SK-N-SH treated with all-trans-retinoic acid at 6 μM for 48 hours (cell line): ENCODE measurements around the gene BNC2.

ENCODE experiments used
- SNAI2 ChIP-seq: fragments of 250-450 bp; sonication (Bioruptor Pico); IDR thresholded peaks from 2 replicates; pipeline ENCODE4 v1.5.0; 2020; ENCODE audit warnings: mild to moderate bottlenecking, moderate library complexity
- ZNF70 ChIP-seq: fragments of 450-650 bp; formaldehyde crosslinking; IDR thresholded peaks from 2 replicates; pipeline ENCODE4 v1.5.0; 2020; ENCODE audit warnings: mild to moderate bottlenecking, moderate library complexity
- TF ChIP-seq, protein P1 (sequence below): fragments of 250-450 bp; sonication (Bioruptor Pico); IDR thresholded peaks from 2 replicates; pipeline ENCODE4 v1.8.0; 2020; ENCODE audit warnings: mild to moderate bottlenecking, moderate library complexity, borderline replicate concordance

DNA sequence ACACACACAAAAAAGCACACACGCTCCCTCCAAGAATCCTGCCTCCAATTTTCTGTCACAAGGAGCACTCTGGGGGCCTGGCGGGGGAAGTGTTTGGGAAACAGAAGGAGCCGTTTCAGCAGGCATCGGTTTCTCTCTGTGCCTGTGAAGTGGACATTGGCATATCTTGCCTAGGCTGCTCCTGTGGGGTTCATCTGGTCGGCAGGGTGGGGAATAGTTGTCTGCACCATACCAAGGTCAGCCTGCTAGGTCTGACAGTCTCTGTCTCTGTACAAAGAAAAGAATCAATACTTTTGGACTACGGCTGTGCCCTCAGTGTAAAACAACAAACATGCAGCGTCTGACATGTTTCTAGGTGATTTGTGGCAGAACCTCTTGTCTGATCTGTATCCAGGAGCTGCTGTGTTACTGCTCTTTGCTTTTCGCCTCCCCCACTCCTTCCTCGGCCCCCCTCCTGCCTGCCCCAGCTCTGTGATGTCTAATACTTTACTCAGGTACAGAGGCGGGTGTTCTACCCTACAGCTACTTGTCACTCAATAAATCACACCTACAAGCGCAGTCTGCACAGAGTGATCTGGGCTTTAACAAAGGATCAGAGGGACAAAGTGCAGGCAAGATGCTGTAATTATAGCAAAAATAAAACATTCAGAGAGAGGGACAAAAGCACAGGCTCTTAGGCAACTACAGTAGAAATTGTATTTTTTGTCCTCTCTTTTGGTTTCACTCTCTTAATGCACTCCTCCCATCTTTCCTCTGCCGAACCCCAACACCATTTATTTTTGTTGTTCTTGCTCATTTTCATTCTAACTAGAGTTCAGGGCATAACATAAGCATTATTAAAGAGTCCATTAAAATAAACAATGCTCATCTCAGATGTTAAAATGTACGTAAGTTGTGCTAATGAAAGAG is 216.7 kb downstream of the BNC2 start:
- TF ChIP-seq ZNF70: no peak
- no peak for TF ChIP-seq SNAI2 (CRISPR knock-in tag)
- TF ChIP-seq, protein P1, sequence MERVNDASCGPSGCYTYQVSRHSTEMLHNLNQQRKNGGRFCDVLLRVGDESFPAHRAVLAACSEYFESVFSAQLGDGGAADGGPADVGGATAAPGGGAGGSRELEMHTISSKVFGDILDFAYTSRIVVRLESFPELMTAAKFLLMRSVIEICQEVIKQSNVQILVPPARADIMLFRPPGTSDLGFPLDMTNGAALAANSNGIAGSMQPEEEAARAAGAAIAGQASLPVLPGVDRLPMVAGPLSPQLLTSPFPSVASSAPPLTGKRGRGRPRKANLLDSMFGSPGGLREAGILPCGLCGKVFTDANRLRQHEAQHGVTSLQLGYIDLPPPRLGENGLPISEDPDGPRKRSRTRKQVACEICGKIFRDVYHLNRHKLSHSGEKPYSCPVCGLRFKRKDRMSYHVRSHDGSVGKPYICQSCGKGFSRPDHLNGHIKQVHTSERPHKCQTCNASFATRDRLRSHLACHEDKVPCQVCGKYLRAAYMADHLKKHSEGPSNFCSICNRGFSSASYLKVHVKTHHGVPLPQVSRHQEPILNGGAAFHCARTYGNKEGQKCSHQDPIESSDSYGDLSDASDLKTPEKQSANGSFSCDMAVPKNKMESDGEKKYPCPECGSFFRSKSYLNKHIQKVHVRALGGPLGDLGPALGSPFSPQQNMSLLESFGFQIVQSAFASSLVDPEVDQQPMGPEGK (CRISPR knock-in tag): no peak
